Lower leg skin (tissue), 4 donors: ENCODE measurements around the gene XPR1. TPM values are rescaled to one million over a fixed set of nuclear protein-coding genes. Genes with fewer than 3 reads are reported as not detected.

Source experiments
- DNase-seq, 2 donors: peaks; one replicate each; pipeline ENCODE4 v3.0.0-alpha.2; 2019; ENCODE audit warnings: low spot score in 2 of 2
- H3K4me3 ChIP-seq: fragments of 200-600 bp; sonication (generic); 2 replicates; pipeline ENCODE4 v1.5.1; 2017; ENCODE audit warnings: mild to moderate bottlenecking, low read depth; ENCODE audit not compliant: poor library complexity, severe bottlenecking
- POLR2A ChIP-seq, 2 donors: fragments of 450-650 bp; IDR thresholded peaks; one replicate each; pipeline ENCODE4 v1.6.1; 2016 to 2017; ENCODE audit warnings: antibody characterized with exemption in 2 of 2, mild to moderate bottlenecking in 1 of 2, moderate library complexity in 1 of 2
- WGBS, 2 donors: methylation state at CpG; one replicate each; pipeline ENCODE4 v1.1.5; 2018; 5-methylcytosine and 5-hydroxymethylcytosine counted together
- intact Hi-C: fragments of 100-400 bp; cut with DNase I; formaldehyde crosslinking; loops from one replicate; pipeline ENCODE4 v1.15.0; 2023; ENCODE audit warnings: low total_unique reads
- total RNA-seq, 4 donors: library from RNA; depleted of rRNA; stranded (reverse); fragments of >200 nt; gene quantifications; one replicate each; pipeline ENCODE4 v1.1.0, GENCODE V29; 2016
- TF ChIP-seq, protein P1 (sequence below), 3 donors: fragments of 450-650 bp; IDR thresholded peaks; one replicate each; pipeline ENCODE4 v1.5.1; 2016; ENCODE audit warnings: antibody characterized with exemption in 3 of 3, mild to moderate bottlenecking in 3 of 3, moderate library complexity in 2 of 3

Gene XPR1
- total RNA-seq, 4 donors from 2014 or later: 10.1 to 25.4 (median 14.1) TPM

- no peak for DNase-seq
- 79 to 87% methylated on average over 8 to 9 of the region's 9 CpGs for WGBS, 2 donors
- intact Hi-C loops: no loop called here
Observed at GRCh38 chr1:180919183-180919700, 287.4 kb downstream of the XPR1 start.

DNA sequence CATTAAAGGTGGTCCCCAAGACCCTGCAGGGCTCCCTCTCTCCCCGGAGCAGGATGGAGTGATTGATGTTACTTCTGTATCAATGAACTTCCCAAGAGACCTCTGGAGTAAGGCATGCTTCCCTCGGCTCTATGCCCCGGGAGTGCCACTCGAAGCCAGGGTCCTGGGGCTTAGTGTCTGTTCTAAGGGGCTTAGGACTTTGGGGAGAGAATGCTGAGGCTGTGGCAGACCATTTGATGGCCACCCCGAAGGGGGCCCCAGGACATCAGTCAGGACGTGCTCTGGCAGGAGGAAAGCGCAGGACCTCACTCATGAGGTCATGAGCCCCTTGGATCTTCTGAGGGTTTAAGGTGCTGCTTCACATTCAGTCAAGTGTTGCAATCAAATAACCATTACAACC is 288.4 kb downstream of the XPR1 start:
- TF ChIP-seq POLR2A (IDR thresholded peaks at IDR 0.05): no peak
- TF ChIP-seq, protein P1, sequence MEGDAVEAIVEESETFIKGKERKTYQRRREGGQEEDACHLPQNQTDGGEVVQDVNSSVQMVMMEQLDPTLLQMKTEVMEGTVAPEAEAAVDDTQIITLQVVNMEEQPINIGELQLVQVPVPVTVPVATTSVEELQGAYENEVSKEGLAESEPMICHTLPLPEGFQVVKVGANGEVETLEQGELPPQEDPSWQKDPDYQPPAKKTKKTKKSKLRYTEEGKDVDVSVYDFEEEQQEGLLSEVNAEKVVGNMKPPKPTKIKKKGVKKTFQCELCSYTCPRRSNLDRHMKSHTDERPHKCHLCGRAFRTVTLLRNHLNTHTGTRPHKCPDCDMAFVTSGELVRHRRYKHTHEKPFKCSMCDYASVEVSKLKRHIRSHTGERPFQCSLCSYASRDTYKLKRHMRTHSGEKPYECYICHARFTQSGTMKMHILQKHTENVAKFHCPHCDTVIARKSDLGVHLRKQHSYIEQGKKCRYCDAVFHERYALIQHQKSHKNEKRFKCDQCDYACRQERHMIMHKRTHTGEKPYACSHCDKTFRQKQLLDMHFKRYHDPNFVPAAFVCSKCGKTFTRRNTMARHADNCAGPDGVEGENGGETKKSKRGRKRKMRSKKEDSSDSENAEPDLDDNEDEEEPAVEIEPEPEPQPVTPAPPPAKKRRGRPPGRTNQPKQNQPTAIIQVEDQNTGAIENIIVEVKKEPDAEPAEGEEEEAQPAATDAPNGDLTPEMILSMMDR (IDR thresholded peaks at IDR 0.05): no peak
- no peak for DNase-seq
- H3K4me3 ChIP-seq: no peak overlapping the region
- WGBS, 2 donors: 81 to 97% methylated on average over 6 to 7 of the region's 7 CpGs
- intact Hi-C loops: no loop called here

More at GRCh38 chr1:180919183-180919700, 287.4 kb downstream of the XPR1 start:
- TF ChIP-seq, protein P1 (IDR thresholded peaks at IDR 0.05): no peak
- no peak for TF ChIP-seq POLR2A (IDR thresholded peaks at IDR 0.05)
- no peak overlapping the region for H3K4me3 ChIP-seq

DNA sequence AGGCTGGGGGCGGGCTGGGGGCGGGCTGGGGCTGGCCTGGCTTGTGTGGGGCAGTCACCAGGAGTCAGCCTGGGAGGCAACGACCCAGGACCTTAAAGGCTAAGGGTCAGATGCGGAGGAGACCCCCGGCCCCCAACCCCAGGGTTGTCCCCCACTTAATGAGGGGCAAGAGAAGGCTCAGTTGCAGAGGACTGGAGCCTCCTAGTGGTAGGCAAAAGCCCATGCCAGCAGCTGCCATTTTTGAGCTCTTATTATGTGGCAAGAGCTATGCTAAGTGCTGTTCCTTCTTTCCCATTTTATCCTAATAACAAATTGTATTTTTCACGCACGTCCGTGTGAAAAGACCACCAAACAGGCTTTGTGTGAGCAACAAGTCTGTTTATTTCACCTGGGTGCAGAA is 288.9 kb downstream of the XPR1 start:
- WGBS, 2 donors: 87 to 89% methylated on average over 8 of the region's 8 CpGs
- H3K4me3 ChIP-seq: no peak overlapping the region
- DNase-seq: no peak
- TF ChIP-seq, protein P1 (IDR thresholded peaks at IDR 0.05): no peak
- no peak for TF ChIP-seq POLR2A (IDR thresholded peaks at IDR 0.05)
- intact Hi-C loops: no loop called here

- TF ChIP-seq POLR2A (IDR thresholded peaks at IDR 0.05): no peak
- TF ChIP-seq, protein P1 (IDR thresholded peaks at IDR 0.05): no peak
- H3K4me3 ChIP-seq: no peak overlapping the region
- no peak for DNase-seq
- intact Hi-C loops: no loop called here
- WGBS, 2 donors: 86 to 92% methylated on average over 6 of the region's 6 CpGs
Observed at GRCh38 chr1:180921386-180921785, 289.6 kb downstream of the XPR1 start.

DNA sequence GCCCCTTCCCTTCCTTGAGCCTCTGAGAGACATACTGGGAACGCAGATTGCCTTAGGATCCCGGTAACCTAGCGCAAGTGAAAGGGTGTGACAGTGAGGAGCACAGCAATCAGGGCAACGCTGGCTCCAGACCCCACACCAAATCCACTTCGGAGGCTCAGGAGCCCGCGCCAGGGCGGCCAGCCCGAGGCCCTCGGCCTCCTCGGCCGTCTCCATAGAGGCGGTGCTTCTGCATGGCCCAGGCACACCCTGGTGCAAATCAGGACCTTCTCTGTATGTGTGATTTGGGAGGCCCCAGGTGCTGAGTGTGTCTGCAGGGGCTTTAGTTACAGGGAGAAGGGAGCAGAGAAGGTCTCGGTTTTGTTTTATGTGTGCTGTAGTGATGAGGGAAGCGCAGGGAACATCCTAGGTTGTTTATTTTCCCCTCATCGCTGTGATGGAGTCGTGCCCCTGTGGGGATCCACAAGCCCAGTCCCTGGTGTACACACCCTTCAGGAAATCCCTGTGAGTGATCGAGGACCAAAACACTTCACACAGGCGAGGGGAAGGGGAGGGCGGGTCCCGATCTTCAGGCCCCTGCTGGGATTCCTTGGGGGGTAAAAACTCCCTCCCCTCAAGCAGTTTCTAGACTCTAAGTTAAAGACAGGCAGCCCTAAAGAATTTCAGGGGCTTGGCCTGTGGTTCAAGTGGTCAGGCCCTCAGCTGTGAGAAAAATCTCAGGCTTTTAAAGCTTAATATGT is 290.2 kb downstream of the XPR1 start:
- 84 to 85% methylated on average over 20 to 21 of the region's 21 CpGs for WGBS, 2 donors
- no peak overlapping the region for H3K4me3 ChIP-seq
- no peak for TF ChIP-seq POLR2A (IDR thresholded peaks at IDR 0.05)
- TF ChIP-seq, protein P1 (IDR thresholded peaks at IDR 0.05): no peak
- no peak for DNase-seq
- intact Hi-C loops: no loop called here
